ENCODE measurements around the gene KAT6B.

Gene KAT6B

GRCh38 chr10:74977913-74978847, 151.8 kb downstream of the KAT6B start:
- in situ Hi-C loops (cut with MboI; ENCODE audit: low sequenced_read_pairs), result no loop called here

- in situ Hi-C loops (cut with MboI; ENCODE audit: low sequenced_read_pairs), result no loop called here
Observed at GRCh38 chr10:74981831-74982633, 155.6 kb downstream of the KAT6B start.

- in situ Hi-C loops (cut with MboI; ENCODE audit: low sequenced_read_pairs), result no loop called here
Observed at GRCh38 chr10:74982634-74982982, 156.2 kb downstream of the KAT6B start.

DNA sequence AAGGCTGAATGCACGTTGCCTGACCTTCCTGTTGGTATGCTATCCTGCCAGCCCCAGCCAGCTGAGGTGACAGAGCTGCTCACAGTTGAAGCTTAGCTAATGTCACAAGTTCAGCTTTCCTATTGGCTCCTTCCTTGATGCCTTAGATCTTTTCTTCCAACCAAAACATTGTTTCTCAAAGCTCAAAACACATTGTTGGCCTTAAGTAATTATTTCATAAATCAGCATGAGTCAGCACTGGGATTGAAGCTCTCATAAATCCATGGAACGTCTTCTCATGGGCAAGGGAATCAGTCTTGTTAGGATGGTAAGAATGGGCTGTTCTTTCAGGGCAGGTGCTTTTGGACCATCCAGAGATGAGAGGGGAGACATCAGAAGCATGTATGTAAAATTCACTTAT, 157.0 kb downstream of the KAT6B start:
- in situ Hi-C loops (cut with MboI; ENCODE audit: low sequenced_read_pairs), result no loop called here

- in situ Hi-C loops (cut with MboI; ENCODE audit: low sequenced_read_pairs), result no loop called here
Observed at GRCh38 chr10:74987339-74988053, 161.1 kb downstream of the KAT6B start.

- in situ Hi-C loops (cut with MboI; ENCODE audit: low sequenced_read_pairs), result no loop called here
Observed at GRCh38 chr10:74988054-74988775, 161.8 kb downstream of the KAT6B start.

- in situ Hi-C loops (cut with MboI; ENCODE audit: low sequenced_read_pairs), result no loop called here
Observed at GRCh38 chr10:74988832-74989561, 162.6 kb downstream of the KAT6B start.

DNA sequence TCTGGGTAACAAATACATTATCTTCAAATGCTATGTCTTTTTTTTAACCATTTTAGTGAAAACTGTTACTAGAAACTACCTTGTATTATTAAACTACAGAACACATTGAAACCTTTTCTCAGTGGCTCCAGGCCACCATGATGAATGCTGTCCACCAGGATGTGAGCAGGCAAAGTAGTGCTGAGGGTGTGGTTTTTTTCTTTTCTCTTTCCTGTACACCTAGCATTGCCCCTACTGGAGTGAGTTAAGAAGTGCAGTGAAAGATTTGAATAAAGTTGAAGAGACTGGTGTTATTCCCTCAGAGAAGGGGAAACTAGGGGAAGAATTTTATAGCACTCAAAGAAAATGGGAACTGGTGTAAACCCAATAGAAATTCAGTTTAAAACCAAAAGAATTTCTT, 165.0 kb downstream of the KAT6B start:
- in situ Hi-C loops (cut with MboI; ENCODE audit: low sequenced_read_pairs), result no loop called here

- in situ Hi-C loops (cut with MboI; ENCODE audit: low sequenced_read_pairs), result no loop called here
Observed at GRCh38 chr10:74992068-74992467, 165.7 kb downstream of the KAT6B start.

- in situ Hi-C loops (cut with MboI; ENCODE audit: low sequenced_read_pairs), result no loop called here
Observed at GRCh38 chr10:74993649-74994048, 167.2 kb downstream of the KAT6B start.

GRCh38 chr10:74994854-74995253, 168.5 kb downstream of the KAT6B start:
- in situ Hi-C loops (cut with MboI; ENCODE audit: low sequenced_read_pairs), result no loop called here

DNA sequence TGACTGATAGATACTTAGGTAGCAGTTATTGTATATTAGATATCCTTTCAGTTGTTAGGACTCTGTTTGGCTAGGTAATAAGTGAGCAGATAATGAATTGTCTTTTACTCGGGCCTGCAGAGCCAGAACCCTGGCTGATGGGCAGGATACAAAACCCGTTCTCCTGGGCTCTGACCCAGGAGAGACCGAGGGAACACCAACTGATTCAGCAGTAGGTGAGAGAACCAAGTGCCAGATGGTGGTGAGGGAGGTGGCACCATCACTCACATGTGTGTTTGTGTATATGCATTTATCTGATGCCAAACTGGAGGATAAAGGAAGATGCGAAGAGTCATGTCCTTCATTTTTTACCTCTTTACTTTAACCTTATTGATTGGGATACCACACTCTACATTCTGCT, 169.4 kb downstream of the KAT6B start:
- in situ Hi-C loops (cut with MboI; ENCODE audit: low sequenced_read_pairs), result no loop called here

DNA sequence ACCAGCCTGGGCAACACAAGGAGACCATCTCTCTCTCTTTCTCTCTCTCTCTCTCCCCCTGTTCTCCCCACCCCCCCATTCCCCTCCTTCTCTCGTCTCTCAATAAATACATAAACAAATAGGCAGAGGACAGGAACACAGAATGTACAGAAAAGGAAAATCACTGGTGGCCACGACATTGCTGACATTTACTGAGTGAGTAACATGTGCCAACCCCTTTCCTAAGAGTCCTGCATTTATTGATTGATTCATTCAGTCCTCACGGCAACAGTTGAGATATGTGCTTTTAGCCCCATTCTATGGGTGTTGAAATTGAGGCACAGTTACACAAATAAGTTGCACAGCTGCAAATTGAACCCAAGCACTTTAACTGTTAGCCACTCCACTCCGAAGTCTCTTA, 170.8 kb downstream of the KAT6B start:
- in situ Hi-C loops (cut with MboI; ENCODE audit: low sequenced_read_pairs), result no loop called here

DNA sequence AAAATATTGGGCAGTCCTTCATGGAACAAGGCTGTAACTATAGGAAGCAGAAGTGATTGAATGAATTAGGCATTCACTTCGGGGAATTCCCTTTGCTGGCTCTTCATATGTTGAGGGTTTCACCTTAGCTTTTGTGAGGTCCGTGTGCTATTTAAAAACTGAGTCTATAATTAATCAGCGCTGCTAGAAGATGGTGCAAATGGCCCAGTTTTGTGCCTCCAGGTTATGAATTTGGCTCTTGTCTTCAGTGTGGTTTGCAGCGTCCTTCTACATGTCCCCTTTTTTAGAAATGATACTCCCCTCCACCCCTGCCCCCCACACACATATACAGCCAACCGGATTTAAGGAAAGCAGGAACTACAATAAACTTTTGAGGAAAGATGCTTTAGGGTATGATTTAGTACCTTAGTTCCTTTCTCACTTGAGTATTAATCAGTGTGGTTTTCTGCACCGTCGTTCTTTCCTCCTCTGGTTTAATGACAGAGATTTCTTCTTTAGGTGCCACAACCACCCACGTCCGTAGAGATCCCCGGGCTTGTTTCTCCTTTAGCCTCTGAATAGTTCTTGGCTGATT, 174.4 kb downstream of the KAT6B start:
- in situ Hi-C loops (cut with MboI; ENCODE audit: low sequenced_read_pairs), result loop anchor here (25.0 kb wide), 1 partner anchor 739 kb away; no protein-coding TSS in a partner anchor

GRCh38 chr10:75001715-75002350, 175.4 kb downstream of the KAT6B start:
- in situ Hi-C loops (cut with MboI; ENCODE audit: low sequenced_read_pairs), result loop anchor here (25.0 kb wide), 1 partner anchor 740 kb away; no protein-coding TSS in a partner anchor

GRCh38 chr10:75002351-75002725, 175.9 kb downstream of the KAT6B start:
- in situ Hi-C loops (cut with MboI; ENCODE audit: low sequenced_read_pairs), result loop anchor here (25.0 kb wide), 1 partner anchor 740 kb away; no protein-coding TSS in a partner anchor

DNA sequence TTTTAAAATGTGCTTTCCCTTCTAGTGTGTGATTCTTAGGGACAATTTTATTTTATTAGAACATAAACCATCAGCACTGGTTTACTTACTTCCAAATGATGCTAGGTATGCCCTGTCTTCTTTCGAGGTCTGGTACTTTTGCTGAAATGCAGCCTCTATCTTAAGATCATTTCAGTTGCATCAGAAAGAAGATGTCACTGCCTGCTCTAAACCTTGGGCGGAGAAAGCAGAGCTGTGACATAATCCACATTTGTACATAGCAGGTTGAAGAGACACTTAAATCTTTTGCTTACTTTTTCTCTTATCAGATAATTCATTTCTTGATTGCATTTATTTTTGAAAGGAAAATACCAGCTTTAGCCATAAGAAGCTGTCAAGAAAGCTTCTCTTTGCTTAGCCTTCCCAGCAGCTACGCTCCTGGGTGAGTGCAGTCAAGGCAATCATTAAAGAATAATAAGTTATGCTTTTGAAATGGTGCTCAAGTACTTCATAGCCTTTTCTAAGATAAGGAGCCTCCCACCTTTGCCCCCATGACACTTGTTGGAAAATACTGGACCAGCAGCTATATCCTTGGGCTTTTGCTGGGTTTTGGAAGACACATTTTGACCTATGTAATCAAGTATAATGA, 176.7 kb downstream of the KAT6B start:
- in situ Hi-C loops (cut with MboI; ENCODE audit: low sequenced_read_pairs), result loop anchor here (25.0 kb wide), 1 partner anchor 741 kb away; no protein-coding TSS in a partner anchor

DNA sequence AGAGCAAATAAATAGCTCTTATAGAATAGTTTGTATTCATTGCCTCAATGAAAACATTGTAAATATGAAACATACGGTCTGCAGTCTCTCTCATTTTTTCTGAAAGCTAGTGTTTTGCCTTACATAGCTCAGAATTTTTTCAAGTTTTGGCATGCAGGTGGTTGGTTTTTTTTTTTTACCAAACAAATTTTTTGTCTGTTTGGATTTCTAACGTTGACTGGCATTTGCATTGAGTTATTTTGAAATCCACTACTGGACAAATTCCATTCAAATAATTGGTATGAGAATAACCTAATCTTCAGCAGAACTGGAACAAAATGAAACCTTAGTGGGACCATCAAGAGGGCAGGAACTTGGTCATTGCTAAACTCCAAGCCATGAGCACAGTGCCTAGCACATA, 177.5 kb downstream of the KAT6B start:
- in situ Hi-C loops (cut with MboI; ENCODE audit: low sequenced_read_pairs), result loop anchor here (25.0 kb wide), 1 partner anchor 742 kb away; no protein-coding TSS in a partner anchor
